ENCODE results near the gene NOTCH1.
A peak's percentile ranks its signal among the peaks of the same experiment; 100 is the strongest.

Gene NOTCH1

GRCh38 chr9:136569526-136570148 is 23.8 kb upstream of the NOTCH1 start (continued):
- TF ChIP-seq ZNF18 (tag by site-specific recombination; IDR thresholded peaks at IDR 0.05) (peak; percentile 96), ZNF148 (tag by site-specific recombination; IDR thresholded peaks at IDR 0.05; ENCODE audit: borderline replicate concordance) (0 out of 2 replicates have a peak, but pooled peaks have one; percentile 71), ZNF2 (tag by site-specific recombination; IDR thresholded peaks at IDR 0.05) (no peak), ZSCAN16 (tag by site-specific recombination; IDR thresholded peaks at IDR 0.05) (no peak), ZNF311 (tag by site-specific recombination; IDR thresholded peaks at IDR 0.05; ENCODE audit: borderline replicate concordance) (peak; percentile 86; the same call in 1 of the 2 replicates)

DNA sequence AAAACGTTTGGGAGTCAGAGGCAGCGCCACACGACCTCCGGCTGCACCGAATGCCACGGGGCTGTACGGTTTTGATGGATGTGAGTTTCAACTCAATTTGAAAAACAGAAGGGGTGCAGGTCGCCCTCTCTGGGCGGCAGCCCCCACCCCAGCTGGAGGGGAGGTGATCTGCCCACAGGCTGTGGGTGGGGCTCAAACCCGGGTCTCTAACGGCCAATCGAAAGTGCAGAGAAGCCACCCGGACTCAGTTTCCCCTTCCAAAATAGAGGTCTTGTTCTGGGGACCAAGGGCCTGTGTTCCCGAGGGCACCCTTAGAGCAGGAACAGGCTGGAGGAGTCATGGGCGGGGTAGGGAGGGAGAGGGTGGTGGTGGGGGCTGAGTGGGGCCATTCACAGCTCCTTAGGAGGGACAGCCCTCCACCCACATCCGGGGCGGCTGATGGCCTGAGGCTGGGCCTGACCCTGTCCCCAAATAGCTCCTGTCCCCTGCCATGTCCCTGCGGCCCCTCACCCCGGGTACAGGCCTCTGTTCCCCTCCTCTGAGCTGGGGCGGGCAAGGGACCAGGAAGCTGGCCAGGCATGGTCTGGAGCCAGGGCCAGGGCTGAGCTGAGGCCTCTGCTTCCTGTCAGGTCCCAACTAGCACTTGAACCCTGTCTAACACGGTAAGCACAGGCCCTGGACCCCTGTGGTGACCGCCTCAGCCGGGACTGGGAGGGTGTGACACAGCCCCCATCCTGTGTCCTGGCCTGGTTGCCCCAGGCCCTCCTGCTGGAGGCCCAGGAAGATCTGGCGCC is 22.6 kb upstream of the NOTCH1 start:
- ChIA-PET CTCF (no interaction called here), POLR2A (interaction anchor here (0.9 kb wide), 1 partner anchor 160 kb away, joined by 3 read pairs; no protein-coding TSS in a partner anchor)
- 0 out of 2 replicates have a peak, but pooled peaks have one; percentile 19 for TF ChIP-seq ZFHX2 (tag by site-specific recombination; conservative IDR thresholded peaks at IDR 0.05)
- TF ChIP-seq KLF1 (tag by site-specific recombination; IDR thresholded peaks at IDR 0.05) = peak; percentile 76
- TF ChIP-seq WT1 (tag by site-specific recombination; IDR thresholded peaks at IDR 0.05) = 0 out of 2 replicates have a peak, but pooled peaks have one; percentile 7
- TF ChIP-seq ZIC2 (tag by site-specific recombination; IDR thresholded peaks at IDR 0.05) = 0 out of 2 replicates have a peak, but pooled peaks have one; percentile 35
- no peak for TF ChIP-seq KLF16 (tag by site-specific recombination; IDR thresholded peaks at IDR 0.05)
- TF ChIP-seq EGR2 (tag by site-specific recombination; IDR thresholded peaks at IDR 0.05; ENCODE audit: low read depth) = 0 out of 2 replicates have a peak, but pooled peaks have one; percentile 22
- no peak for TF ChIP-seq ZBTB21 (tag by site-specific recombination; IDR thresholded peaks at IDR 0.05)
- H3K36me3 ChIP-seq (ENCODE audit: control insufficient read depth in 2 of 2, insufficient read depth in 1 of 2, low read length in 2 of 2) = no peaks in the 10 kb centered on the region
- H3K4me3 ChIP-seq (ENCODE audit: low read depth, low read length) = no peak overlapping the region
- no peaks in the 10 kb centered on the region for H3K9me3 ChIP-seq (ENCODE audit: control insufficient read depth, insufficient read depth, low read depth, low read length)
- H3K4me1 ChIP-seq (ENCODE audit: control insufficient read depth, insufficient read depth, low read length) = no peaks in the 10 kb centered on the region
- H3K27ac ChIP-seq (ENCODE audit: extremely low read depth, low read depth, low read length) = no peak overlapping the region

DNA sequence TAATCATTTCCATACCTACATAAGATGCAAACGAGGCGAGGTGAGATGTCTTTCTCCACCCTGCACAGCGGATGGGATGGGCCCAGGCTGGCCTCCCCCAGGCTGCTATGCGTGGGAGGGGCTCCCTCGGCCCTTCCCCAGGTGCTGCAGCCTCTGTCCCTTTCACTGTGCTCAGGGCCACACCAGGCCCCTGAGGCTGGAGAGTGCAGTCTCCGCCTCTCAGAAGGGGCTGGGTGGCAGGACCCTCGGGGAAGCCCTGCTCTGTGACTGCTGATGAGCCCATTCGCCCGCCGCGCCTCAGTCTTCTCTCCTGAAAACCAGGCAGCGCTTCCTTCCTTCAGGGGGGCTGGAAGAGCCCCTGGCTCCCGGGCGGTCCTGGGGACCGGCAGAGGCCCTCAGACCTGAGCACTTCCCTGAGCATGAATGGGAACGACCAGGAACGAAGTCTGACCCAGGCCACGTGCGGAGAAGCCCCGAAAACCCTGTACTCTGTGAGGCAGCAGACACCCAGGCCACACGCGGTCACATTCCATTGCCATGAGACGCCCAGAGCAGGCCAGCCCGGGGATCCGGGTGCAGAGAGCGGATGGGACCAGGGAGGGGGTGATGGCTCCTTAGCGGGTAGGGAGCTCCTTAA is 21.9 kb upstream of the NOTCH1 start:
- POLR2A ChIA-PET = no interaction called here
- CTCF ChIA-PET = no interaction called here
- H3K36me3 ChIP-seq (ENCODE audit: control insufficient read depth in 2 of 2, insufficient read depth in 1 of 2, low read length in 2 of 2) = no peaks in the 10 kb centered on the region
- no peak overlapping the region for H3K27ac ChIP-seq (ENCODE audit: extremely low read depth, low read depth, low read length)
- no peak overlapping the region for H3K4me3 ChIP-seq (ENCODE audit: low read depth, low read length)
- no peaks in the 10 kb centered on the region for H3K9me3 ChIP-seq (ENCODE audit: control insufficient read depth, insufficient read depth, low read depth, low read length)
- H3K4me1 ChIP-seq (ENCODE audit: control insufficient read depth, insufficient read depth, low read length) = no peaks in the 10 kb centered on the region
- peak; percentile 10; the same call in 1 of the 2 replicates for TF ChIP-seq SP2 (tag by site-specific recombination; IDR thresholded peaks at IDR 0.05)
- TF ChIP-seq ZBTB17 (tag by site-specific recombination; IDR thresholded peaks at IDR 0.05) = peak; percentile 82
- 0 out of 2 replicates have a peak, but pooled peaks have one; percentile 45 for TF ChIP-seq ZBTB8A (tag by site-specific recombination; IDR thresholded peaks at IDR 0.05)
- TF ChIP-seq ZFP69B (tag by site-specific recombination; IDR thresholded peaks at IDR 0.05) = peak; percentile 55; the same call in 1 of the 2 replicates
- TF ChIP-seq GLIS2 (tag by site-specific recombination; IDR thresholded peaks at IDR 0.05) = peak; percentile 32; the same call in 1 of the 2 replicates
- 0 out of 2 replicates have a peak, but pooled peaks have one; percentile 49 for TF ChIP-seq ZNF2 (tag by site-specific recombination; IDR thresholded peaks at IDR 0.05)
- TF ChIP-seq WT1 (tag by site-specific recombination; IDR thresholded peaks at IDR 0.05) = 0 out of 2 replicates have a peak, but pooled peaks have one; percentile 26
- no peak for TF ChIP-seq ZNF121 (tag by site-specific recombination; IDR thresholded peaks at IDR 0.05)
- TF ChIP-seq ZNF341 (tag by site-specific recombination; IDR thresholded peaks at IDR 0.05; ENCODE audit: low read depth) = no peak
- peak; percentile 71; the same call in 1 of the 2 replicates for TF ChIP-seq GLIS1 (tag by site-specific recombination; IDR thresholded peaks at IDR 0.05)
- TF ChIP-seq SP7 (tag by site-specific recombination; IDR thresholded peaks at IDR 0.05) = peak; percentile 76; the same call in 1 of the 2 replicates
- TF ChIP-seq ZNF24 (tag by site-specific recombination; IDR thresholded peaks at IDR 0.05) = no peak
- peak; percentile 42; the same call in 1 of the 2 replicates for TF ChIP-seq EGR2 (tag by site-specific recombination; IDR thresholded peaks at IDR 0.05; ENCODE audit: low read depth)
- TF ChIP-seq, protein P1, sequence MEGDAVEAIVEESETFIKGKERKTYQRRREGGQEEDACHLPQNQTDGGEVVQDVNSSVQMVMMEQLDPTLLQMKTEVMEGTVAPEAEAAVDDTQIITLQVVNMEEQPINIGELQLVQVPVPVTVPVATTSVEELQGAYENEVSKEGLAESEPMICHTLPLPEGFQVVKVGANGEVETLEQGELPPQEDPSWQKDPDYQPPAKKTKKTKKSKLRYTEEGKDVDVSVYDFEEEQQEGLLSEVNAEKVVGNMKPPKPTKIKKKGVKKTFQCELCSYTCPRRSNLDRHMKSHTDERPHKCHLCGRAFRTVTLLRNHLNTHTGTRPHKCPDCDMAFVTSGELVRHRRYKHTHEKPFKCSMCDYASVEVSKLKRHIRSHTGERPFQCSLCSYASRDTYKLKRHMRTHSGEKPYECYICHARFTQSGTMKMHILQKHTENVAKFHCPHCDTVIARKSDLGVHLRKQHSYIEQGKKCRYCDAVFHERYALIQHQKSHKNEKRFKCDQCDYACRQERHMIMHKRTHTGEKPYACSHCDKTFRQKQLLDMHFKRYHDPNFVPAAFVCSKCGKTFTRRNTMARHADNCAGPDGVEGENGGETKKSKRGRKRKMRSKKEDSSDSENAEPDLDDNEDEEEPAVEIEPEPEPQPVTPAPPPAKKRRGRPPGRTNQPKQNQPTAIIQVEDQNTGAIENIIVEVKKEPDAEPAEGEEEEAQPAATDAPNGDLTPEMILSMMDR (tag by site-specific recombination; IDR thresholded peaks at IDR 0.05) = no peak
- no peak for TF ChIP-seq ZNF747 (tag by site-specific recombination; IDR thresholded peaks at IDR 0.05)
- peak; percentile 62 for TF ChIP-seq ZNF600 (tag by site-specific recombination; IDR thresholded peaks at IDR 0.05)
